ENCODE results near the gene MAP3K14.
"Not testable (repeated sequence)": the region's sequence is repeated elsewhere in the genome, so short reads cannot be mapped to it uniquely, and the experiment has no call there.

Gene MAP3K14

GRCh38 chr17:45314741-45315647 lies 1.8 kb downstream of the MAP3K14 start:
- no peak for DNase-seq

- no peak for DNase-seq
Observed at GRCh38 chr17:45313996-45314740, 2.7 kb downstream of the MAP3K14 start.

- DNase-seq = no peak
Observed at GRCh38 chr17:45313421-45313771, 3.4 kb downstream of the MAP3K14 start.

GRCh38 chr17:45312477-45313420 lies 4.1 kb downstream of the MAP3K14 start:
- no peak for DNase-seq

GRCh38 chr17:45311760-45312476 lies 4.9 kb downstream of the MAP3K14 start:
- no peak for DNase-seq

- peak; percentile 19 for DNase-seq
Observed at GRCh38 chr17:45311401-45311759, 5.4 kb downstream of the MAP3K14 start.

GRCh38 chr17:45310380-45311324 lies 6.2 kb downstream of the MAP3K14 start:
- no peak for DNase-seq

- no peak for DNase-seq
Observed at GRCh38 chr17:45309400-45309799, 7.4 kb downstream of the MAP3K14 start.

- DNase-seq = no peak
Observed at GRCh38 chr17:45308840-45309239, 8.0 kb downstream of the MAP3K14 start.

- no peak for DNase-seq
Observed at GRCh38 chr17:45308016-45308365, 8.8 kb downstream of the MAP3K14 start.

GRCh38 chr17:45307290-45308015 lies 9.4 kb downstream of the MAP3K14 start:
- DNase-seq = peak; percentile 14

GRCh38 chr17:45306623-45307022 lies 10.2 kb downstream of the MAP3K14 start:
- no peak for DNase-seq

GRCh38 chr17:45306094-45306493 lies 10.7 kb downstream of the MAP3K14 start:
- no peak for DNase-seq

- DNase-seq = no peak
Observed at GRCh38 chr17:45305530-45306087, 11.2 kb downstream of the MAP3K14 start.

- DNase-seq = no peak
Observed at GRCh38 chr17:45302649-45303173, 14.1 kb downstream of the MAP3K14 start.

GRCh38 chr17:45302220-45302619 lies 14.6 kb downstream of the MAP3K14 start:
- not testable (repeated sequence) for DNase-seq

- no peak for DNase-seq
Observed at GRCh38 chr17:45301674-45302073, 15.1 kb downstream of the MAP3K14 start.

- DNase-seq = no peak
Observed at GRCh38 chr17:45300060-45300751, 16.6 kb downstream of the MAP3K14 start.

- no peak for DNase-seq
Observed at GRCh38 chr17:45299361-45299760, 17.5 kb downstream of the MAP3K14 start.

Measured in NCI-H1694 (cell line).